T-helper 9 cell (primary cell): Measurements from ENCODE around the gene ZNF488.

Experiments
- DNase-seq: peaks from one replicate; pipeline ENCODE4 v3.0.0-alpha.2; 2020

Gene ZNF488

DNA sequence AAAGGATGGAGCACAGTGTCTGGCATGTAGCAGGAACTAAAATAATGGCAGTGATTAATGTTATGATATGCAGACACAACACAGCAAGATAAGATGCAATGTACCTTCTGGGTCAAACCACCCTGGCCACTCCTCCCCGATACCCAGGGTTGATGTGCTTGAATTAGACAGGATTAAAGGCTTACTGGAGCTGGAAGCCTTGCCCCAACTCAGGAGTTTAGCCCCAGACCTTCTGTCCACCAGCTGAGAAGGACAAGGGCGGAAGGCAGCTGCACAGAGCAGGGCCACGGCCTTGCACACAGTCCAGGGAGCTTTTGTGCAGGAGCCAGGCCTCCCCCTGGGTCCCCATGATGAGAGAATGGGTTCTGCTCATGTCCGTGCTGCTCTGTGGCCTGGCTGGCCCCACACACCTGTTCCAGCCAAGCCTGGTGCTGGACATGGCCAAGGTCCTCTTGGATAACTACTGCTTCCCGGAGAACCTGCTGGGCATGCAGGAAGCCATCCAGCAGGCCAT, 35.9 kb downstream of the ZNF488 start, which contains the start of gene RBP3:
TSS of gene RBP3 (plus strand) at position 226 of the 514 bp plus-strand sequence. CDS start at position 348, 122 bp downstream.
- no peak for DNase-seq

DNA sequence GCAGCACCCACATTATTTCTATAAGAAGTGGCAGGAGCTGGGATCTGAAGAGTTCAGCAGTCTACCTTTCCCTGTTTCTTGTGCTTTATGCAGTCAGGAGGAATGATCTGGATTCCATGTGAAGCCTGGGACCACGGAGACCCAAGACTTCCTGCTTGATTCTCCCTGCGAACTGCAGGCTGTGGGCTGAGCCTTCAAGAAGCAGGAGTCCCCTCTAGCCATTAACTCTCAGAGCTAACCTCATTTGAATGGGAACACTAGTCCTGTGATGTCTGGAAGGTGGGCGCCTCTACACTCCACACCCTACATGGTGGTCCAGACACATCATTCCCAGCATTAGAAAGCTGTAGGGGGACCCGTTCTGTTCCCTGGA, 36.8 kb downstream of the ZNF488 start:
- no peak for DNase-seq

DNA sequence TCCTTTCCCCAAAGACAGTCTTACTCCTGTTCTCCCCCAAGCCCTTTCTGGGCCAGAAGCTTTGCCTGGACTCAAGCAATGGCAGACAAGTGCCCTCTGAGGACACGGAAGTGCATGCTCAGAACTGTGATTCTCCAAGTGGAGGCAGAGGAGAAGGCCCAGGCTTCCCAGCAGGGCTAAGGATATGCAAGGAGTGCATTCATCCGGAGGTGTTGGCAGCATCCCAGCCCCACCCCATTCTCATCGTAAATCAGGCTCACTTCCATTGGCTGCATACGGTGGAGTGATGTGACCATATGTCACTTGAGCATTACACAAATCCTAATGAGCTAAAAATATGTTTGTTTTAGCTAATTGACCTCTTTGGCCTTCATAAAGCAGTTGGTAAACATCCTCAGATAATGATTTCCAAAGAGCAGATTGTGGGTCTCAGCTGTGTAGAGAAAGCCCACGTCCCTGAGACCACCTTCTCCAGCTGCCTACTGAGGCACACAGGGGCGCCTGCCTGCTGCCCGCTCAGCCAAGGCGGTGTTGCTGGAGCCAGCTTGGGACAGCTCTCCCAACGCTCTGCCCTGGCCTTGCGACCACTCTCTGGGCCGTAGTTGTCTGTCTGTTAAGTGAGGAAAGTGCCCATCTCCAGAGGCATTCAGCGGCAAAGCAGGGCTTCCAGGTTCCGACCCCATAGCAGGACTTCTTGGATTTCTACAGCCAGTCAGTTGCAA, 37.4 kb downstream of the ZNF488 start:
- DNase-seq, result no peak

DNA sequence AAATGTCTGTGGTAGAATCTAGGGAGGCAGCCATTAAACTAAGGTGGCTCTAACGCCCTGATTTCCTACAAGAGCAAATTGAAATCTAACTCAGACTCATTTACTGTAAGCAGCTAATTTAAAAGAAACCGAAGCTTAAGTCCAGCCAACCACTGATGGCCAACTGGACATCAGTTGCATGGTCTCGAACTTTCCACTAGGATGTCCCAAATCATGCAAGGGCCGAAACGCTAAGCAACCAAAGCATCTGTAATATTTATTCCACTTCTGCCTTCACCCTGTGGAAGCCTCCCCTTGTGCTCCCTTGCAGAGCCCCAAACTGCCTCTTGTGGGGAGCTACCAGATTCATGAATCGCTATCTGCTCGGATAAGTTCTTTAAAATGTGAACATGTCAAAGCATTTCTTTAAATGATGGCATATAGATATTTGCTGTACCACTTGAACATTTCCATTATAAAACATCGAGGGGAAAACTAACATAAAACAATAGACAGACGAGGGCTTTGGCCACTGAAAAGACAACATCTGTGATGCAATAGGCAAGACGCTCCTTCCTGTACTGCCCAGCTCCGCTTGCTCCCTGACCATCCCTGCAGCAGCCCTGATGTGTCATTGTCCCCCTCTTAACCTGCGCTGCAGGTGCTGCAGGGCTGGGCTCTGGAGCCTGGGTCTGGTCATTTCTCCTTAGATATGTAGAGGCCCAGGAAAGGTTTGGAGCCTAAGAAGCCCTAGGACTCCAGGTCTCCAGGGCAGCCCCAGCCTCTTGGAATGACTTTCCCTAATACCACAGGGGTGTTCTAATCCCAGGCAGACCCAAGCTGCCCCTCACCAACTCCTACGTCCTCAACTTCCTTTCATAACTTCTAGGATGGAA, 38.9 kb downstream of the ZNF488 start:
- no peak for DNase-seq

DNA sequence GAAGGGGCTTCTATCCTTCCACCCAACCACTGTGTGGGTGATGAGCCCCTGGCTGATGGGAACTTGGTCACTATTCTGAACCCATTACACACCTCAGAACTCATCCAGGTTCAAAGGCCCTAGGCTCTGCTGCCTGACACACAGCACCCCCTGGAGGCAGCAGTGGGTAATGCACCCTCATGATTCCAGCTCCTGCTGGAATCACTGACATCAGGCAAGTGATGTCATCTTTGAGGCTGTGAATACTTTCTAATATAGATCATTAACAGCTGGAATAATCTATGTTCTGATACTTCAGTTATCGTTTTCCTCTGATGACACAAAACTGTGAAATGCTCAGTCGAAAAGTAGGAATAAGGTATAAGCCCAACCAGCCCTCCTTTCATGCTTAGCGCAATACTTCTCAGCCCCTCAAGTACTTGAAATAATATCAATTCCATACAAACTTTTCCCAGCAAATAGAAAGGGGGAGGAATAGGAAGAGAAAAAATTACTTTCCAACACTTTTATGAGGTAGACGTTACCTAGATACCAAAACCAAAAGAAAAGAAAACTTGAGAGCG, 43.4 kb downstream of the ZNF488 start:
- peak; percentile 61 for DNase-seq

DNA sequence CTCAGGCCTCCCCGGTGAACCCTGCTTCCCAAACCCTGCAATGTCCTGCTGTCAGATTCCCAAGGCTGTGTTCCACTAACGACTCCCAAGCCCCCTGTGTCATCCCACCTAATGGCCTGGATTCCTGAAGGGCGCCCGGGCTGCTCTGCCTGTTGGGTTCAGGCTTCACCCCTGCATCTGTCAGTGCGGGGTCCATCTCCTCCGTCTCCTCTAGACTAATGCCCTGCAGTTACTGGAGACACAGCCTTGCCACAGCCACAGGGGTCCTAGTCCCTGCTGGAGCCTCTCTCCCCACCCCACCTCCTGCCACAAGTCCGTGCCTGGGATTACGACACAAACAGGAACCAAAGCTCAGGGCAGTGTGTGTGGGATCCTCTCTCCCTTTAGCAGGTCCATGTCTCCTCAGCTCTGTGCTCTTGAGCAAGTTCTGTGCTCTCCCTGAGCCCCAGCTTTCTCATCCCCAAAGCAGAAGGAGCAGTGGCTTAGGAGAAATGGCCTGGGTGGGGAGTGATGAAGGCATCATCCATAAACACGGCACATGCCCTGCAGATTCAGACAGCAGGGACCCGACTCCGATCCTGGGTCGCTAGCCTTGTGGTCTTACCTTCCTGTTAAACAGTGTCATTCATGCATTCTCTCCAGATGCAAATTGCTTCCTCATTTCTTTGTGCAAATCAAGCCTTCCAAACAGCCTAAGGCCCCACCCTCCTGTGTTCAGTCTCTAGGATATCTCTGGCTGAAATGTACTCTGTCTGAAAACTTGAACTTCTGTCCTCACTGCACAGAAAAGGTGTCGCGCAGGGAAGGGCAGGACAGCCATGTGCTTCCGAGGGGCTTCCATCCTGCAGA, 44.1 kb downstream of the ZNF488 start:
- DNase-seq, result no peak

DNA sequence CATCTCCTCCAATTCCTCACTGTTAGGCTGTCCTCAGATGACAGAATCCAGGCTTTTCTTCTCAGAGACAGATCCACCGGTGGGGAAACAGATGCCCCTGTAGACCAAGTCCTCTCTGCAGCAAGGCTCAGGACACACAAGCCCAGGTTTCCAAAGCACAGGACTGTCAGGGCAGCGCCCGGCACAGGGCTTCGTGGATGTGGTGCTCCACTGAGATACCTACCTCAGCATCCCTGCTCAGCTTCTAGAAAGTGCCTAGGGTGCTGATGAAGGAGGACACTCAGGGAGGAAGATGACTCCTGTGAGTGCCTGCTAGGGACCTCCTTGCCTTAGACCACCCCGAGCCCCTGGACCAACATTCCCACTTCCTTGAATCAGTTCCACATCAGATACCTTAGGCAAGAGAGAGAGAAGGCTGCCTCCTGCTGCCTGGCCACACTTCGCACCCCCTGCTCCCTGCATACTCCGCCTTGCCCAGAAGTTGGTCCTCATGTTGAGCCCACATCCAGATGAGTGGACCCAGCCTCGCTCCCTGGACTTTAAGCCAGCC, 44.8 kb downstream of the ZNF488 start:
- DNase-seq, result no peak

DNA sequence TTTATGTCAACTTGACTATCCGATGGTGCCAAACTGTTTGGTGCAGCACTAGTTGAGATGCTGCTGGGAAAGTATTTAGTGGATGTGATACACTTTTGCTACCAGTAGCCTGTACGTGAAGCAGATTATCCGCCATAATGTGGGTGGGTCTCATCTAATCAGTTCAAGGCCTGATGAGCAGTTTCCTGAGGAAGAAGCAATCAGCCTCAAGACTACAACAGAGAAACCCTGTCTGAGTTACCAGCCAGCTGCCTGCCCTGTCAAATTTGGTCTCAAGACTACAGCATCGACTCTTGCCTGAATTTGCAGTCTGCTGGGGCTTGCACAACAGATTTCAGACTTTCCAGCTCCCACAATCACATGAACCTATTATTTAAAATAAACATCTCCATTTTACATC, 46.8 kb downstream of the ZNF488 start:
- no peak for DNase-seq

DNA sequence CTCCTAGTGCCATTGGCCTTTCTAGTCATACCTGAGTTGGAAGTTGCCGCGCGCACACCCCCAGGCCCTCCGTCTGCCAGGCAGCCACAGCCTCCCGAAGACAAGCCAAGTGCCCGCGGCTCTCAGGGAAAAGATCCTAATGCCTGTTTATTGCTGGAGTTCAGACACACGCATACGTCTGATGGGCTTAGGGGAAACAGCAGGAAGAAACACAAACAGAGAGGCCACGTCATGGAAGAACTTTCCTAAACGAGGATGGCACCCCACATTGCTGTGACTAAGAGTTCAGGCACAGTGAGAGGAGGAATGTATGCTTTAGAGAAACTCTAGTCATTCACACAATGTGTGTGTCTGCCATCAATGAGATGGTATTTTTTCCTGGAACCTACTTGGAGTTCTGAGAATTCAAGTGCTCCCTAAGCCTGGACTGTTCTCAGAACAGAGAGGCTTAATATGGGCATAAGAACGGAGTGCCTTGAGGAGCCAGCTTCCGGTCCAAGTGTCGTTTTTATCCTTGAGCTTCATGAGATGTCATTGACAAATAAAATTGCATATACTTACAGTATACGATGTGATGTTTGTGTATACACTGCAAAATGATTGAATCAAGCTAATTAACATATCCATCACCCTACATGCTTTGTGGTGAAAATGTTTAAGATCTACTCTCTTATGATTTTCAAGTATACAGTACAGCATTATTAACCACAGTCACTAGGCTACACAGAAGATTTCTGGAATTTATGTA, 47.5 kb downstream of the ZNF488 start:
- no peak for DNase-seq

DNA sequence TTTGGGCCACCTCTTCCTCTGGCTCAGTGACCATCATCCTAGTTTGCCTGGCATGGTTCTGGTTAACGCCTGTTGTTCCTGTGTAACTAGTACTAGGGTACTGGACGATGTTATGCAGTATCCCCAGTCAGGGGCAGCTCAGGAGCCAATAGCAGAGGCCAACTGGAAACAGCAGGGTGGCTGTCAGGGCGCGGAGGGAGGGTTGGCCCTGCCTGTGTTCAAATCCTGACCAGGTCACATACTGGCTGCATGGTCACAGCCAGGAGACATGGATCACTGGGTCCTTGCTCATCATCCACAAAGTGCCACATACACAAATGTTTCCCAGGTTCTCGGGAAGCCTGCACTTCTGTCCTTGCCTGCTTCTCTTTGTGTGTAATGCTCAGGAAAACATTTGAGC, 48.2 kb downstream of the ZNF488 start:
- no peak for DNase-seq

DNA sequence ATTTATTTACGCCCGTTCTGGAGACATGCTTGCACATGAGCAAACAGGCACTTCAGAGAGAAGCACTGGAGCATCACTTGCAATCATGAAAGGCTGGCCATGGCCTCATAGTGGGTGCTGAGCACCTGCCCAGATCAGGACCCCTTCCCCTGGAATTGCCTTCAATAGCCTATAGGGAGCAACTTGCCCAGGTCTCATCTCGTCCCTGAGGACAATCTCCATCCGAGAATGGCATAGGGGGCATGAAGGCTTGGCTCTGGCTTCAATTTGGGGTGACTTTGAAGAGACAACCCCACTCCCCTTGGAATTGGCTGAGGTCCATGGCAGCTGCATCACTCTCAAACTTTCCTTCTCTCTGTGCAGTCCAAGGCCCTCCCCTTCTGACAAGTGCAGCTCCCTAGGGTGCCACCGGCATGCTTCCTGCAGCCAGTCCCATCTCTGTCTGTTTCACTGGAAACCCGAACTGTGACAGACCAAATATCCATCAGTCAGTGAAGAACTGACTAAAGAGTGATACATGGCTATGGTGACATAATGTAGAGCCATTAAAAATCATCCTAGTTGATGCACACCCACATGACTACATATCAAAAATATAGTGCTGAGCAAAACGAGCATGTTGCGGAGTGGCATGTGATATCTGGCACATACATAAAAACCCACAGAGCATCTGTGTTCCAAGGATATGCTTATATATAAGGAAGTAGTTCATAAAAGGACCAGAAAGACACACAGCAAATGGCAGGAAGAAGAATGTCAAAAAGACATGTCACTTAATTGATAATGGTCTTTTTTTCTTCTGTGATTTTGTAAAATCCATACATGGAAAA, 49.4 kb downstream of the ZNF488 start:
- no peak for DNase-seq

DNA sequence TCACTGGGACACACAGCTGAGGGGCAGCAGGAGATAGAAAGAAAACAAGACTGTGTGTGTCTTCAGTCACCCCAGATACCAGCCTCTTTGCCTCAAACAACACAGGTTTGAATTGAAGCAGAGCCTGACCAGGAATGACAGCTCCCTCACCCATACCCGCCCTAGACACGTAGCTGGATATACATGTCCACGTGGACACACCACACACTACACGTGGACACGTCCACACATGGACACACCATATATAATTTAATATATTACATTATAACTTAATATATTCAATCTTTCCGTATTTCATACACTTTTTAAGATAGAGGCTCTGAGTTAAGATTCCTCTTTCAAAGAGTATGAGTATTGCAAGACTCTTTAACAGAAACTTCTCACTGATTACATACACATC, 50.6 kb downstream of the ZNF488 start:
- DNase-seq, result no peak

DNA sequence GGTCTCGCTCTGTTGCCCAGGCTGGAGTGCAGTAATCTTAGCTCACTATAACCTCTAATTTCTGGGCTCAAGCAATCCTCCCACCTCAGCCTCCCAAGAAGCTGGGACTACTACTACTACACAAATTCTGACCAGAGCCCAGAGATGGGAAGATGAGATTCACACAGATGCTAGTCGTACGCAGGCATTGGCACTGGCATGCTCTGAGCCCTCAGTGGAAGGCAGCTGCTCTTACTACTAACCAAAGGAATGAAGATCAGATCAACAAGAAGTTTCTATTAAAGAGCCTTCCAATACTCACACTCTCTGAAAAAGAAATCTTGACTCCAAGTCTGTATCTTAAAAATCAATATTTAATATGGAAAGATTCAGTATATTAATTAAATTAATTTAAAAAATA, 51.1 kb downstream of the ZNF488 start:
- no peak for DNase-seq

DNA sequence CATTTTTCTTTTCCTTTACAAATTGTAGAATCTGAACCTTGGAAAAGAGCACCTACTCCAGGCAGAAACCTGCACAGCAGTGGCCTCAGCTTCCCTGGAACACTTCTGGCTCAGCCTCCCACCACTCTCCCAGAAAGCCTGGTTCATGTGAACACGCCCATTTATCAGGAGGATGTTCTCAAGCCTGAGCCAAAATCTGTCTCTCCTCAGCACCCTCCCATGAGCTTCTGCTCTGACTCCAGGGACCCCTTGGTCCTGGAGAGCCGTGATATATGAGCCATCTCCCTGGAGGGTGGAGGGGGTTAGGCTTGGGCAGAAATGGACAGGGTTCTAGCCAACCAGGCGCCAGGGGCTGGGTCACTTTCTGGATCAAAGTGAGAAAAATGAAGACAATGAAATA, 51.7 kb downstream of the ZNF488 start:
- no peak for DNase-seq

DNA sequence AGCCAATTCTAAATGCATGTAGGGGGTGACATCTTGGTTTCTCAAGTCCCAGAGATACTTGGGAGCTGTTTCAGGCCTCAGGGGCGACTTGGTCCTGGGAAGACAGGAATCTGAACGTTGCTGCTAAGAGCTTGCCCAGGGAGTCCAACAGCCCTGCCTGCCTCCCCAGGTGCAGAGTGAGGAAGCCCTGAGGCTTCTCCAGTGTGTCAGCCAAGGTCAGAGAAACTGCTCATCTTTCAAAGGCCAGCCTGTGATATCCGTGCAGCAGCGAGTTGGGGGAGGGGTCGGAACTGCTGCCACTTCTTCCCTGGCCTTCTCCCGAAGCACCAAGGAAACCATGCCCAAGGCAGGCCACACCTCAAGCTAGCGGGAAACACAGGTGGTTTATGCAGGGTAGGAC, 52.1 kb downstream of the ZNF488 start:
- DNase-seq, result no peak

DNA sequence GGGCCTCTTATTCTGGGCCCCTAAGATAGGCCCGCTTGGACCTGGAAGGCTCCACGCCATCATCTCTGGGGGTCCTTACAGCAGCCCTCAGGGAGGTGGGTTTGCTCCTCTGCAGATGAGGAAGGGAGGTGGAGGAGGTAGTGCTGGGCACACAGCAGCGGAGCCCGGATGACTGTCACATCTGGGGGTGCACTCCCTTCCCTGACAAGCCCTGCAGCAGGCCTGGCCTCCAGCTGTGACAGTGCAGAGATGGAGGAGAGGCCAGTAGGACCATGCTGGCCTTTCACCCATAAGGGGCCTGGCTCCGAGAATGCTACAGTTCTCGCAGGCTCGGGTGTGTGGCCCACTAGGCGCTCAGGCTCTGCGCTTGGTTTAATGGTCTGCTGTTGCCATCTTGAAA, 52.6 kb downstream of the ZNF488 start:
- DNase-seq, result no peak

DNA sequence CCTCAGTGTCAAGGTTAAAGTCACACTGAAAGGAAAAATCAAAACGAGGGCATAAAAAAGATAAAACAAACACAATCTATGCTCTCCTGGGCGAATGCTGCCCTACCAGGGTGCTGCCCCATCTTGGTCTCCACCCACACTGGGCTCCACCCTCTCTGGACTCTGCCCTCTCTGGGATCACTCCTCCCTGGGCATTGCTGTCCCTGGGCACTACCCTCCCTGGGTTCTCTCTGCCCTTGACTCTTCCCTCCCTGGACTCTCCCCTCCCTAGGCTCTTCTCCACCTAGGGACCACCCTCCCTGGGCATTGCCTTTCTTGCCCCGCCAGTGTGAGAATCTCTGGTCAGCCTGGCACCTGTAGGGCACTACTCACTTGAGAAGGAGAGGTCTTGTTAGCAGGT, 53.3 kb downstream of the ZNF488 start:
- no peak for DNase-seq

DNA sequence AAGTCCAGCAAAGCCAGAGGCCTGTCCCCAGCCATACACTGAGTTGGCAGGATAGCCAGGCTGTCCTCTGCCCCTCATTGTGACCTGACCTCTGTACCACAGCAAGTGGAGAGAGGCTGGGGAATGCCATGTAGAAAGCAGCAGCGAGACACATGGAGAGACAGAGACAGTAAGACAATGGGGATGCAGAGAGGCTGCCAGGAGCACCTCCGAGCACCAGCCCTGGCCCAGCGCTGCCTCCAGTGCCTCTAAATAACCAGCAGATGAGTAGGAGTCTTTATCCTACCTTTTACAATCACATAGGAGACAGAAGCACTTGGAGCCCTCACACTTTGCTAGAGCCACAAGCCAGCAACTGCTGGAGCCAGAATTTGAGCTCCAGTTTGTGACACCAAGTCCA, 53.7 kb downstream of the ZNF488 start:
- DNase-seq, result no peak

DNA sequence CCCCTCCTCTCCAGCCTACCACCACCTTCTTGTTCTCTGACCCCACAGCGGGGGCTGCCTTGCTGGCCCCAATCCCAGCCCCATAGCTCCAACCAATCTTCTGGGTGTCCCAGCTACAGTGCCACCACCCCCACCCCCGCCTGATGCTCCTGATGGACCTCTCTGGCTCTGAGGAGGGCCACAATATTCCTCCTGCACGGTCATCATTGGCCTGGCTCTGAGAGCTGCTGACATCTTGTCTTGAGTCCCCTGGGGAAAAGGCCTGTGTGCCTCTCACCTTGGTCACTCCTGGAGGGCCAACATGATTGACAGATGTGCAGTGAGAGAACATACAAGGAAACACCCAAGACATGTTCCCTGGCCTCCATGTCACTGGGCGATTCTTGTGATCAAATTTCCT, 54.2 kb downstream of the ZNF488 start:
- DNase-seq, result no peak

DNA sequence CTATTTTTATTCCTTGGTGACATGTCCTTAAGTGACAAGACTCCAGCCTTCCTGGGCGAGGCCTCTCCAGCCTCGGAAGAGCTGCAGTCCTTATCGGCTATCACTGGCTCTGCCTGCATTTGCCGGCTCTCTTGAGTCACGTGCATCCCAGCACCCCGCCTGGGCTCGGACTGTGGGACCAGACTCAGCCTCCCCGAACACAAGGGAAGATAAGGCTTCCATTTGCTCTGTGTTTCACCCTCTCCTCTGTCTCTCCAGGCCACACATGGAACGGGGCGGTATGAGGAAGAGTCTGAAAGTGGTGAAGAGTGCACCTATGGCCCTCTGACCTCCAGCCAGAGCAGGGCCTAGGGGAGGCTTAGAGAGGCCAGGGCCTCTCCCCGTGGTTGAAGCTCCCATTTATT, 57.2 kb downstream of the ZNF488 start:
- no peak for DNase-seq
